WERI-Rb-1 (cell line): ENCODE measurements around the gene KDM2B.

Experiments
- DNase-seq: peaks from one replicate; pipeline ENCODE4 v3.0.0-alpha.2; 2020
- H3K27ac ChIP-seq: fragments of 250-450 bp; sonication (Bioruptor Pico); 2 replicates; pipeline ENCODE4 v1.5.1; 2020; ENCODE audit warnings: mild to moderate bottlenecking, moderate library complexity
- H3K27me3 ChIP-seq: fragments of 250-450 bp; sonication (Bioruptor Pico); 2 replicates; pipeline ENCODE4 v1.5.1; 2021; ENCODE audit warnings: mild to moderate bottlenecking, low read depth, moderate library complexity; ENCODE audit not compliant: insufficient read depth, severe bottlenecking
- H3K36me3 ChIP-seq: fragments of 250-450 bp; sonication (Bioruptor Pico); 2 replicates; pipeline ENCODE4 v1.5.1; 2020; ENCODE audit warnings: mild to moderate bottlenecking, moderate library complexity
- H3K4me3 ChIP-seq: 2 replicates; pipeline ENCODE4 v1.5.1; 2011; ENCODE audit warnings: low read depth, mild to moderate bottlenecking, control low read depth, low read length
- H3K9me3 ChIP-seq: fragments of 250-450 bp; sonication (Bioruptor Pico); 2 replicates; pipeline ENCODE4 v1.5.1; 2021; ENCODE audit warnings: mild to moderate bottlenecking, moderate library complexity; ENCODE audit not compliant: severe bottlenecking
- TF ChIP-seq, protein P1 (sequence below): IDR thresholded peaks from 2 replicates; pipeline ENCODE4 v1.5.1; 2011; ENCODE audit warnings: low read depth, mild to moderate bottlenecking, control low read depth, inconsistent platforms, low read length

Gene KDM2B

GRCh38 chr12:121456551-121456950 lies 124.3 kb downstream of the KDM2B start:
- H3K4me3 ChIP-seq, result no peak overlapping the region
- no peaks in the 10 kb centered on the region for H3K27me3 ChIP-seq
- no peak overlapping the region for H3K27ac ChIP-seq
- no peaks in the 10 kb centered on the region for H3K9me3 ChIP-seq
- DNase-seq, result no peak
- TF ChIP-seq, protein P1, sequence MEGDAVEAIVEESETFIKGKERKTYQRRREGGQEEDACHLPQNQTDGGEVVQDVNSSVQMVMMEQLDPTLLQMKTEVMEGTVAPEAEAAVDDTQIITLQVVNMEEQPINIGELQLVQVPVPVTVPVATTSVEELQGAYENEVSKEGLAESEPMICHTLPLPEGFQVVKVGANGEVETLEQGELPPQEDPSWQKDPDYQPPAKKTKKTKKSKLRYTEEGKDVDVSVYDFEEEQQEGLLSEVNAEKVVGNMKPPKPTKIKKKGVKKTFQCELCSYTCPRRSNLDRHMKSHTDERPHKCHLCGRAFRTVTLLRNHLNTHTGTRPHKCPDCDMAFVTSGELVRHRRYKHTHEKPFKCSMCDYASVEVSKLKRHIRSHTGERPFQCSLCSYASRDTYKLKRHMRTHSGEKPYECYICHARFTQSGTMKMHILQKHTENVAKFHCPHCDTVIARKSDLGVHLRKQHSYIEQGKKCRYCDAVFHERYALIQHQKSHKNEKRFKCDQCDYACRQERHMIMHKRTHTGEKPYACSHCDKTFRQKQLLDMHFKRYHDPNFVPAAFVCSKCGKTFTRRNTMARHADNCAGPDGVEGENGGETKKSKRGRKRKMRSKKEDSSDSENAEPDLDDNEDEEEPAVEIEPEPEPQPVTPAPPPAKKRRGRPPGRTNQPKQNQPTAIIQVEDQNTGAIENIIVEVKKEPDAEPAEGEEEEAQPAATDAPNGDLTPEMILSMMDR, result no peak
- H3K36me3 ChIP-seq, result peaks cover 10% of the 10 kb centered on the region

- no peaks in the 10 kb centered on the region for H3K9me3 ChIP-seq
- H3K36me3 ChIP-seq, result peaks cover 13% of the 10 kb centered on the region
- H3K27me3 ChIP-seq, result no peaks in the 10 kb centered on the region
- H3K27ac ChIP-seq, result no peak overlapping the region
- TF ChIP-seq, protein P1, result no peak
- H3K4me3 ChIP-seq, result no peak overlapping the region
- DNase-seq, result no peak
These were observed 124.9 kb downstream of the KDM2B start for GRCh38 chr12:121455766-121456420.

- Histone ChIP-seq H3K27me3 (no peaks in the 10 kb centered on the region), H3K36me3 (peaks cover 13% of the 10 kb centered on the region), H3K27ac (no peak overlapping the region), H3K4me3 (no peak overlapping the region), H3K9me3 (no peaks in the 10 kb centered on the region)
- DNase-seq, result no peak
- TF ChIP-seq, protein P1, result no peak
These were observed 125.9 kb downstream of the KDM2B start for GRCh38 chr12:121454921-121455320.

DNA sequence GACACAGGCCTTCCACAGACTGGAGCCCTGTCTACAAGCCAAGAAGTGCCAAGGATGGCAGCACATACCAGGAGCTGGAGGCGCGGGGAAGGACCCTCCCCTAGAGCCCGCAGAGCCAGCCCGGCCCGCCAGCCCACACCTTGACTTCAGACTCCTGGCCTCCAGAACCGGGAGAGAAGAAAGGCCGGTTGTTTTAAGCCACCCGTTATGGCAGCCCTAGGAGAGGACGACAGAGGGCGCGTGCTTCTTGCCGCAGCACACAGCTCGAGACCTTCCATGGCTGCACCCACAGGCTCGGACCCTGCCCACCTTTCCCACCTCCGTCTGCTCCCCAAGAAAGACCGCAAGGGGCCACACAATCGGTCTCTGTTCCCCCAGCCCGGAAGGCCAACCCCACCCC lies 127.2 kb downstream of the KDM2B start:
- no peaks in the 10 kb centered on the region for H3K9me3 ChIP-seq
- no peak overlapping the region for H3K4me3 ChIP-seq
- peaks cover 13% of the 10 kb centered on the region for H3K36me3 ChIP-seq
- DNase-seq, result no peak
- no peak overlapping the region for H3K27ac ChIP-seq
- TF ChIP-seq, protein P1, result no peak
- no peaks in the 10 kb centered on the region for H3K27me3 ChIP-seq

- no peak overlapping the region for H3K4me3 ChIP-seq
- no peaks in the 10 kb centered on the region for H3K9me3 ChIP-seq
- H3K36me3 ChIP-seq, result peaks cover 13% of the 10 kb centered on the region
- TF ChIP-seq, protein P1, result no peak
- H3K27me3 ChIP-seq, result no peaks in the 10 kb centered on the region
- DNase-seq, result no peak
- H3K27ac ChIP-seq, result no peak overlapping the region
These were observed 127.8 kb downstream of the KDM2B start for GRCh38 chr12:121452985-121453360.
